Measurements from ENCODE around the gene DDAH1. TPM values are rescaled to one million over a fixed set of nuclear protein-coding genes. Genes with fewer than 3 reads are reported as not detected.
A peak's percentile ranks its signal among the peaks of the same experiment; 100 is the strongest.

DDAH1 gene
- total and polyA plus RNA-seq, 2 of the 4 experiments (the other 2 are of a cell fraction) = 78.0 to 94.5 TPM

DNA sequence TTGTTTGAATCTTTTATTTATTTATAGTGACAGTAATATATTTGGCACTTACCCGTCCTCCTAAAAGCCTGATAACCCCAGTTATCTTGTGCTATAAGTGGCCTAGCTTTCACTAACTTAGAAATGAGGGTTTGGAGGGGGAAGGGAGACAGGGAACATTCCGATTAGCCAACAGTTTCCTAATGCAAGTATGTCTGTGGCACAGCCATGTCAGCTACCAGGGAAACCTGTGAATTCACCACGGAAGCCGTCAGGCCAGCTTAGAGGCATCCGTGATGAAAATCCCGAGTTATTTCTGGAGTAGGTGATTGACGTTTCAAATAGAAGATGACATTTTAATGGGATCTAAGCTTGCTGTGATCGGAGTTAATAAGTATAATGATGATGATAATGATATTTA, 149.2 kb downstream of the DDAH1 start:
- peak overlapping the region; percentile 46 for H2AK5ac ChIP-seq (ENCODE audit: low read depth, low read length)
- peak overlapping the region; percentile 57 for H3K27ac ChIP-seq (ENCODE audit: insufficient read depth, low read length)
- POLR2A ChIA-PET (ENCODE audit: unreplicated experiment) = interaction anchor here (0.9 kb wide), 1 partner anchor 264 kb away, joined by 3 read pairs; no protein-coding TSS in a partner anchor
- no peaks in the 10 kb centered on the region for H4K20me1 ChIP-seq (ENCODE audit: insufficient read depth, low read length)
- WGBS, 2 experiments (ENCODE audit: extremely low coverage in 2 of 2, insufficient read length in 1 of 2) = 9% methylated on average over 4 of the region's 8 CpGs; no CpG with 5 or more reads in 1 of the 2 experiments
- DNase-seq (peak; percentile 54), ATAC-seq (ENCODE audit: low read depth) (no peak)
- peak overlapping the region; percentile 20; the same call in 1 of the 2 replicates for H3K4me2 ChIP-seq (ENCODE audit: low read depth, low read length)
- peak overlapping the region; percentile 67 for H3K23ac ChIP-seq (ENCODE audit: low read depth, low read length)
- H3K9ac ChIP-seq (ENCODE audit: low read depth, low read length) = 0 out of 2 replicates have a peak overlapping the region, but pooled peaks have one; percentile 42
- H3K4me3 ChIP-seq (ENCODE audit: insufficient read depth, low read depth, low read length) = no peak overlapping the region
- peak overlapping the region; percentile 99 for H2BK120ac ChIP-seq (ENCODE audit: low read depth, low read length)
- H3K14ac ChIP-seq (replicated peaks; ENCODE audit: low read depth, low read length) = peak overlapping the region; percentile 82; the same call in 1 of the 2 replicates
- peak overlapping the region; percentile 84 for H4K5ac ChIP-seq (ENCODE audit: low read depth, low read length)
- peak overlapping the region; percentile 94; the same call in 2 of the 3 replicates for H2BK15ac ChIP-seq (ENCODE audit: low read depth, low read length)
- H2BK5ac ChIP-seq (ENCODE audit: low read depth, low read length, poor library complexity, severe bottlenecking) = peak overlapping the region; percentile 98
- H2AK9ac ChIP-seq (replicated peaks; ENCODE audit: low read depth, low read length, poor library complexity) = no peak overlapping the region
- intact Hi-C loops (cut with micrococcal nuclease) = loop anchor here (2.0 kb wide), 2 partner anchors 51 to 59 kb away; no protein-coding TSS in a partner anchor
- H2BK20ac ChIP-seq (ENCODE audit: low read depth, low read length) = peak overlapping the region; percentile 87; the same call in 1 of the 2 replicates
- peaks cover 2% of the 10 kb centered on the region; the same call in 1 of the 2 replicates for H3K36me3 ChIP-seq (ENCODE audit: control insufficient read depth, insufficient read depth, low read length)
- peak overlapping the region; percentile 75 for H3K18ac ChIP-seq (ENCODE audit: low read depth, low read length)
- in situ Hi-C loops (cut with MboI; ENCODE audit: low sequenced_read_pairs) = no loop called here
- H3K79me1 ChIP-seq (ENCODE audit: low read depth in 1 of 2, low read length in 2 of 2) = peaks cover 20 to 60% of the 10 kb centered on the region in 2 experiments
- TF ChIP-seq RAD21 (IDR thresholded peaks at IDR 0.05; ENCODE audit: low read length) (no peak), MAFK (IDR thresholded peaks at IDR 0.05; ENCODE audit: low read depth, low read length) (no peak), CEBPB (IDR thresholded peaks at IDR 0.05; ENCODE audit: low read depth, low read length) (peak; percentile 69)
- H4K8ac ChIP-seq (ENCODE audit: low read depth in 2 of 2, low read length in 2 of 2) = peak overlapping the region; percentile 64 to 86; a peak in 3 of 4 replicates
- CTCF ChIA-PET = interaction anchor here (0.8 kb wide), 1 partner anchor 15 kb away, joined by 3 read pairs; no protein-coding TSS in a partner anchor
- no peaks in the 10 kb centered on the region for H3K27me3 ChIP-seq (ENCODE audit: control insufficient read depth, insufficient read depth, low read length)
- H2AFZ ChIP-seq (replicated peaks; ENCODE audit: low read length, poor library complexity) = no peak overlapping the region
- H3K9me3 ChIP-seq (ENCODE audit: control insufficient read depth, insufficient read depth, low read length) = no peaks in the 10 kb centered on the region
- dilution Hi-C loops (cut with HindIII; ENCODE audit: low sequenced_read_pairs, unreplicated experiment) = no loop called here
- no TSS peak for BruUV-seq (replicated peaks)
- H3K56ac ChIP-seq (ENCODE audit: extremely low read depth, insufficient read depth, low read length) = peak overlapping the region; percentile 47
- H4K91ac ChIP-seq (ENCODE audit: insufficient read depth, low read depth, low read length) = peak overlapping the region; percentile 27
- H3K4ac ChIP-seq (ENCODE audit: low read depth, low read length) = peak overlapping the region; percentile 86
- H3K4me1 ChIP-seq (ENCODE audit: control insufficient read depth, insufficient read depth, low read length) = peaks cover 26% of the 10 kb centered on the region
- peaks cover 30% of the 10 kb centered on the region for H3K9me1 ChIP-seq (ENCODE audit: insufficient read depth, low read length)
